ENCODE measurements around the gene OR2T4. TPM values are rescaled to one million over a fixed set of nuclear protein-coding genes. Genes with fewer than 3 reads are reported as not detected.

Gene OR2T4, protein sequence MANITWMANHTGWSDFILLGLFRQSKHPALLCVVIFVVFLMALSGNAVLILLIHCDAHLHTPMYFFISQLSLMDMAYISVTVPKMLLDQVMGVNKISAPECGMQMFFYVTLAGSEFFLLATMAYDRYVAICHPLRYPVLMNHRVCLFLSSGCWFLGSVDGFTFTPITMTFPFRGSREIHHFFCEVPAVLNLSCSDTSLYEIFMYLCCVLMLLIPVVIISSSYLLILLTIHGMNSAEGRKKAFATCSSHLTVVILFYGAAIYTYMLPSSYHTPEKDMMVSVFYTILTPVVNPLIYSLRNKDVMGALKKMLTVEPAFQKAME
- not detected in 2 replicates for total RNA-seq (2014; rRNA removed; shearing (Covaris generic))

DNA sequence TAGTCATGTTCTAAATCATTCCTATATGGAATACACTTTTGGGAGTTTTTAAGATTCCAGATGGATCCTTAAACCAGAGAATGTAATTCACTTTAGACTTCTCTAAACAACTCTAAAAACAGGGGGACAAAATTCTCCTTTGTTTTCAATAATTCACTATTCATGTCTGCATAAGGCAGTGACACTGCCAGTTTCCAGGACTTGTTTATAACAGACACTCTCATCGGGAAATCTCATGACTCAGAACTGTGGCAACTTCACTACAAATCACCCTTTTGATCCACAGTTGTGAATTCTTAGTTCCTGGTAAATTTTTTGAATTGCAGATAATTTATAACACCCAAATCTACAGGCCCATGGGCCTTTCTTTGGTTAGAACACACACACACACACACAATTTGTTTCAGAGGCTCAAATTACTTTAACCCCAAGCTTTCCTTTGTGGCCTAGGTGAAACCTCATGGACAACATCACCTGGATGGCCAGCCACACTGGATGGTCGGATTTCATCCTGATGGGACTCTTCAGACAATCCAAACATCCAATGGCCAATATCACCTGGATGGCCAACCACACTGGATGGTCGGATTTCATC is at the start of gene OR2T4:
Gene OR2T4 (plus strand): TSS at position 545 of the 595 bp plus-strand sequence. CDS start 0 bp downstream, at position 545.
- DNase-seq (ENCODE audit: low read depth): no peak

GRCh38 chr1:248316796-248317195 is 44.7 kb upstream of the OR2T4 start:
- no peak for DNase-seq (ENCODE audit: low read depth)

GRCh38 chr1:248324468-248324867 is 37.0 kb upstream of the OR2T4 start, which contains the start of gene OR2M7:
TSS of gene OR2M7 (minus strand) at chr1:248324568. CDS start at chr1:248324568, 0 bp downstream.
- DNase-seq (ENCODE audit: low read depth): no peak

DNA sequence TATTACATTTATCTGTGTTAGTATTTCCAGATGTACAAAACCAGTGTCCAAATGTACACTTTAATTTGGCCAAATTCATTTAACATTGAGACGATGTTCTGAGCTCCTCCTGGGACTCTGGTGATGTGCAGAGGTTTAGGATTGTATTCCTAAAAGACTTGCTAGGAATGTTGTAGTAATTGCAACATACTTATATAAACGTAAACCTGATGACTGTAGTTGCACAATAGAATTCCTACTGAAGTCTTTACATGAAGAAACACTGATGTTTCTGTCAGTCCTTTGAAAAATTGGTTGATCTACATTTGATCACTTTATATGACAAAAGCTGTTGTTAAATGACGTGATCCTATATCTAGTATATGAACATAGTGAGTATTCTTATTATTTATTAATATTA is 18.0 kb upstream of the OR2T4 start:
- DNase-seq (ENCODE audit: low read depth): no peak

- DNase-seq (ENCODE audit: low read depth): no peak
These were observed 13.0 kb upstream of the OR2T4 start, which contains the start of gene OR14C36 for GRCh38 chr1:248348475-248348874. TSS of gene OR14C36 (plus strand) at chr1:248348775. CDS start at chr1:248348775, 0 bp downstream.

GRCh38 chr1:248359415-248359814 is 2.0 kb upstream of the OR2T4 start:
- no peak for DNase-seq (ENCODE audit: low read depth)

DNA sequence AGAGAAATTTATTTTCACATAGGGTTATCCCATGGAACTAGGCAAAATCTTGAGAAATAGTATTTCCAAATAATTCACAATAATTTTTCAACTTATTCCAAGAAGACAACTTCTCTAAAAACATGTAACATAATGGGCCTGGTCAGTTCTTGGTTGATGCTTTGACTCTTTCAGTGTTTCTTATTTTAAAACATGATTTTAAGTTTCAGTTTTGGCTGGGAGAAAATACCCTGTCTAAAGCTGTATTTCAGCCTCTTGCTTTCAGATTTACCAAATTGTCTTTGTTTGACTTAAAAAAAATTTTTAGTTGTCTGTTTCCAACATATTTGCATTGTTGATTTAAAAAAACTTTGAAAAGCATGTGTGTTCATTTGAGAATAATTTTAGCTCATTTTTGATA is 5.1 kb downstream of the OR2T4 start:
- DNase-seq (ENCODE audit: low read depth): no peak

DNA sequence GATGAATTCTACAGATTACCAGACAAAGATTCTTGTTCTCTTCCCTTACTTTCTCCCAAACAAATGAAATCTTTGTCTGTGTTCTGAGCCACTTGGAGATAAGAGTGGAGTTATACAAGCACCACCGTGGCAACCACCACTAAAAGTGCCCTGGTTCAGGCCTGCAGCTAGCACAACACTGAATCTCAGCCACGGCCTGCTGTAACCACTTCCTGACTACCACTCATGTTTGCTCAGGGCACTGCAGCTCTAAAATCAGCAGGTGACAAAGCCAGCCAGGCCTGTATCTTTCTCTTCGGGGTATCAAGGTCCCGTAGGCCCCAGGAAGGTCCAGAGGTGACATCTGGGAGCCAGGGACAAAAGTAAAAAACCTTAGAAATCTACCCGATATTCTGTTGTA is 10.9 kb downstream of the OR2T4 start:
- DNase-seq (ENCODE audit: low read depth): no peak

- DNase-seq (ENCODE audit: low read depth): no peak
These were observed 12.3 kb downstream of the OR2T4 start for GRCh38 chr1:248373761-248374160.

GRCh38 chr1:248375446-248375845 is 14.0 kb downstream of the OR2T4 start, which contains the start of gene OR2T6:
TSS of gene OR2T6 (plus strand) at chr1:248375746. CDS start at chr1:248387609, 11,863 bp downstream.
- no peak for DNase-seq (ENCODE audit: low read depth)

DNA sequence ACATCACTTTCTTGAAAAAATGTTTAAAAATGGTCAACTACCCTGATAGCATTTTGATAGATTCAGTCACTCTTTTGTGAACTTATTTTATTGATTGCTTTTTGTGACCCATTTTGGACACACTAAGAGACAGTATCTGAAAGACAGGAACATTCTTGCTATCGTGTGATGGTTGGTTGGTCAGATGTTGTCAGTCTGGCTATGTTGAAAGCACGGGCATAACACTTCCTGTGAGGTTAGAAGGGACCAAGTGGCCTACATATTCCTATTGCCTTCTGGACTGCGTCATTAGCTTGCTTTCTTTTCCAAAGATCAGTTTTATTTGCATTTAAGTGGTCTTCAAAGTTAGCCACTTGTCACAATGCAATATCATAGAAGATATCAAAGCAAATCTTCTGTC is 15.5 kb downstream of the OR2T4 start:
- no peak for DNase-seq (ENCODE audit: low read depth)

DNA sequence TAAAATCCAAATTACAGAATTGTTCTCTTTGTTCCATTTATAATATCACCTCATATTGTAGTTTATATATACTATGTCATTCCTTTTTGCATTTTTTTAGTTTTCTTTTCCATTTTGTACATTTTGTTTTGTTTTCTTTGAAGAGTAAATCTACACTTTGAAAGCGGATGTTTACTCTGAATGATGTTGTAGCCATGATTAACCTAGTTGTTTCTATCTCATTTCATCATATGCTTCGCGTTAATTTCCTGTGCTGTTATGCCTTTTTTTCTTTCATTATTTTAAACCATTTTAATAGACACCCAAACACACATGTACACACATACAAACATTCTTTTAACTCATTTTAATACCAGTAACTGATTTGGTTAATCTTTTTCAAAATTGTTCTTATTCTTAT is 19.4 kb downstream of the OR2T4 start:
- no peak for DNase-seq (ENCODE audit: low read depth)

DNA sequence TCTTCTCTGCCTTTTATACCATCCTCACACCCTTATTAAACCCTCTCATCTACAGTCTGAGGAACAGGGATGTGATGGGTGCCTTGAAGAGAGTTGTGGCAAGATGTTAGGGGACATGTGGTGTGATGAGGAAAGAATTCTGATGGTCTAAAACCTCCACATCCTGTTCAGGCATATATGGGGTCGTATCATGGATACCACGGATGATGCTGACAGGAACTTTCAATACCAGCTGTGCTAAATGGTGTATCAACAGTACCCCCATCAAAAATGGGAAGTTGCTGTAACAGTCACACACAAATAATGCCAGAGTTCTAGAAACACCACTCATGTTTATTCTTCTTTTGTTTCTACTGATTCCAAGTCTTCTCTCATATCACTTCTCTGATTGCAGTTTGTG is 27.0 kb downstream of the OR2T4 start:
- no peak for DNase-seq (ENCODE audit: low read depth)

GRCh38 chr1:248393050-248393449 is 31.6 kb downstream of the OR2T4 start:
- no peak for DNase-seq (ENCODE audit: low read depth)

DNA sequence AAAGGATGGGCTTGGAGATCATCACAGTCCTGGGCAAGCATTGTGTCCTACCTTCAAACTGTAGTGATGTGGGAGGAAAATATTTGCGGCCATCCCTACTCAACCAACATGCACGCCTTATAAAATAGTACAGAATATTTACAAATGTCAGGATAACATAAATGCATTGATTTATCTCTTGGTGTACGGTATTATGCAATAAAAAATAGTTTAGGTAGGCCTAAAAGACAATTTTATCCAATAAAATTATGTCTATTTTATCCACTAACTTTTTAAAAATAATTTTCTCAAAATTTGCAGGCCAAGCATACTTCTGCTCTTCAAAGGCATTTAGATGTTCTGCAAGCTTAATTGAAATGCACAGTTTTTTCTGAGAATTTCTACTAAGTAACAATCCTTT is 41.3 kb downstream of the OR2T4 start, which contains the start of gene OR2T1:
Gene OR2T1 (plus strand): TSS at position 301 of the 400 bp plus-strand sequence. CDS start 3,100 bp downstream, outside the sequence.
- no peak for DNase-seq (ENCODE audit: low read depth)

DNA sequence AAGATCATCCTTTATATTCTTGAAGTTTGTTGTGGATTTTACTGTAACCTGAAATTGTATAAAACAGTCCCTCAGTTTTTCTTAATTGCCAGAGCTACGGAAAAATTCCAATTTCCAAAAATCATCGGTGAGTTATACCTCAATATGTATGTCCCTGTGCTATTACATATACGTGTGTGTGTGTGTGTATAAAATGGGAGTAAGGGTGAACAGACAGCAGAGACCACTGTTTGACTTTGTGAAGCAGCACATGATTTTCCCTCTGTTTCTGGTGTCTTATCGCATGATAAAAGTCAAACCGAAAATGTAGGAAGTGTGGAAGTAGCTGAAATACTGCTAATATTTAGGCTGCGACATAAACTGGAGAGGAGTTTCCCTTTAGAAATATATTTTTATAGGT is 42.6 kb downstream of the OR2T4 start:
- DNase-seq (ENCODE audit: low read depth): no peak

- DNase-seq (ENCODE audit: low read depth): no peak
These were observed 45.5 kb downstream of the OR2T4 start for GRCh38 chr1:248406721-248407692.

Other genes starting within 250 kb of the OR2T4 start
- gene OR2M5, start 216.5 kb upstream of the OR2T4 start, total RNA-seq (2014; rRNA removed; shearing (Covaris generic)): not detected in 2 replicates
- gene OR2M2, start 186.8 kb upstream of the OR2T4 start, total RNA-seq (2014; rRNA removed; shearing (Covaris generic)): not detected in 2 replicates
- gene OR2M3, start 164.4 kb upstream of the OR2T4 start, total RNA-seq (2014; rRNA removed; shearing (Covaris generic)): not detected in 2 replicates
- gene OR2M4, start 130.2 kb upstream of the OR2T4 start, total RNA-seq (2014; rRNA removed; shearing (Covaris generic)): not detected in 2 replicates
- gene OR2T33, start 83.7 kb upstream of the OR2T4 start, total RNA-seq (2014; rRNA removed; shearing (Covaris generic)): not detected in 2 replicates
- not detected in 2 replicates for gene OR2T12, start 58.2 kb upstream of the OR2T4 start, total RNA-seq (2014; rRNA removed; shearing (Covaris generic))
- gene OR2M7, start 37.1 kb upstream of the OR2T4 start, total RNA-seq (2014; rRNA removed; shearing (Covaris generic)): not detected in 2 replicates
- not detected in 2 replicates for gene OR14C36, start 12.9 kb upstream of the OR2T4 start, total RNA-seq (2014; rRNA removed; shearing (Covaris generic))
- gene OR2T6, start 14.1 kb downstream of the OR2T4 start, total RNA-seq (2014; rRNA removed; shearing (Covaris generic)): not detected in 2 replicates
- not detected in 2 replicates for gene OR2T1, start 41.4 kb downstream of the OR2T4 start, total RNA-seq (2014; rRNA removed; shearing (Covaris generic))
- not detected in 2 replicates for gene OR2T2, start 84.0 kb downstream of the OR2T4 start, total RNA-seq (2014; rRNA removed; shearing (Covaris generic))
- gene OR2T3, start 111.7 kb downstream of the OR2T4 start, total RNA-seq (2014; rRNA removed; shearing (Covaris generic)): not detected in 2 replicates
- gene OR2T5, start 126.9 kb downstream of the OR2T4 start, total RNA-seq (2014; rRNA removed; shearing (Covaris generic)): not detected in 2 replicates
- not detected in 2 replicates for gene OR2G6, start 146.4 kb downstream of the OR2T4 start, total RNA-seq (2014; rRNA removed; shearing (Covaris generic))
- gene OR2T29, start 201.1 kb downstream of the OR2T4 start, total RNA-seq (2014; rRNA removed; shearing (Covaris generic)): not detected in 2 replicates
- not detected in 2 replicates for gene OR2T34, start 213.1 kb downstream of the OR2T4 start, total RNA-seq (2014; rRNA removed; shearing (Covaris generic))
- not detected in 2 replicates for gene OR2T10, start 236.0 kb downstream of the OR2T4 start, total RNA-seq (2014; rRNA removed; shearing (Covaris generic))

All from M059J (cell line).